GM04503 (cell line): ENCODE measurements around the gene KRTAP10-11.
"Not testable (repeated sequence)": the region's sequence is repeated elsewhere in the genome, so short reads cannot be mapped to it uniquely, and the experiment has no call there.

Source experiments
- DNase-seq: peaks from one replicate; pipeline ENCODE4 v3.0.0-alpha.2; 2012; ENCODE audit warnings: low read depth

The KRTAP10-11 gene

GRCh38 chr21:44615466-44615865, 30.7 kb upstream of the KRTAP10-11 start:
- DNase-seq, result no peak

GRCh38 chr21:44615911-44616590, 30.2 kb upstream of the KRTAP10-11 start:
- no peak for DNase-seq

GRCh38 chr21:44616591-44616926, 29.7 kb upstream of the KRTAP10-11 start:
- DNase-seq, result no peak

DNA sequence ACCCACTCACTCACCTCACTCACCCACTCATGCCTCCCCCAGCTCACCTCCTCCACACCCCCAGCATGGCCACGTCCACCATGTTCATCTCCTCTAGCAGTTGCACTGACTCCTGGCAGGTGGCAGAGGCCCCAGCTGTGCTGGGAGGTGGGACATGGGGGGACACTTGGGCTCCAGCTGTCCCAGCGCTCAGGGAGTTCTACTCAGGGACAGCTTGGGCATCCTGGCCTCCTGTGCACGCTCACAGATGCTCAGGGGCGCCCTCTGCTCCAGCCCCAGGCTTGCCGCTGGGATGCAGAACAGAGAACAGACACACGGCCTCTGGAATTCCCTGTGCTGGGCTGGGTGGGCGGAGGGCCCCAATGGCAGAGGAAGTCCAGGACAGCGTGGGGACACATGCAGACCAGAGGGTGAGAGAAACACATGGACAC, 29.1 kb upstream of the KRTAP10-11 start:
- DNase-seq, result no peak

DNA sequence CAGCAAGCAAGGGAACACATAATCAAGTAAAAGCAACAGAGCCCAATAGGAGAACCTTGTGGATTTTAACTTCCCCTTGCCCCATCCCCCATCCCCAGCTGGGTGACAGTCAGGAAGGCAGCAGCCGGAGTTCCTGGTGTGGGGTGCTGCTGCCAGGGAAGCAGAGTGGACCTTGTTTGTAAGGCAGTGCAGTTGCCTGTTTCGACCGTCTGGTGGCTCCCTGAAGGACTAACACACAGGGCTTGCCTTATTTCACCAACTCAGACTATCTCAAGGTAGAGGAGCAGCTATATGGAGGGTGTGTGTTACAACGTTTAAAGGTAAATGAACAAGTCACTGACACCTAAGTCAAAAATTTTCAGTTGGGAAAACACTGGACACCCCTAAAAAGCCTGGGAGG, 27.7 kb upstream of the KRTAP10-11 start:
- DNase-seq, result no peak

- DNase-seq, result no peak
Measured at GRCh38 chr21:44618909-44619308, 27.3 kb upstream of the KRTAP10-11 start.

DNA sequence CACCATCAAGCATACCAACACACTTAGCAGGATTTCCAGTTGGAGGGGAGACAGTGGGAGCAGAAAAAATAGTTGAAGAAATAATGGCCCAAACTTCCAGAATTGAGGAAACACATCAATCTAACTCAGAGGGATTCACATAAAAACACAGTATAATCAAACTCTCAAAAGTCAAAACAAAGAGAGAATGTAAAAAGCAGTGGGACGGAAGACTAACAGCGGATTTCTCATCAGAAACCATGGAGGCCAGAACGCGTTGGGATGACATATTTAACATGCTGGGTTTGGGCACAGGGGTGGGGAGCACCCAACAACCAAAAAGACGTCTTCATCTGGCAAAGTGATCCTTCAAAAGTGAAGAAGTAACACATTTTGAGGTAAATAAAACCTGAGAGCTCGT, 26.3 kb upstream of the KRTAP10-11 start:
- no peak for DNase-seq

DNA sequence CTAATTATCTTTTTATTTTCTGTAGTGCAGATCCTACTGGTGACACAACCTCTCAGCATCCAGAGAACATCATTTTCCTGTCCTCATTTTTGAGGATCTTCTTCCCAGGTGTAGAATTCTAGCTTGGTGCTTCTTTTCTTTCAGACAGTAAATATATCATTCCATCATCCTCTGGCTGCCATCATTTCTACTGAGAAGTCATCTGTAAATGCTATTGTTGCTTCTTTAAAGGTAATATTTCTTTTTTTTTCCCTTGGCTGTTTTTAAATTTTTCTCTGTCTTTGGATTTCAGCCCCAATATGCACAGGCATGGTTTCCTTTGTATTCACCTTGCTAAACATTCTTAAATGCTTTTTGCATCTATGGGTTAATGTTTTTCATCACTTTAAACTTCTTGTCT, 22.6 kb upstream of the KRTAP10-11 start:
- no peak for DNase-seq

GRCh38 chr21:44625756-44626155, 20.5 kb upstream of the KRTAP10-11 start:
- DNase-seq, result no peak

GRCh38 chr21:44626262-44626661, 20.0 kb upstream of the KRTAP10-11 start:
- no peak for DNase-seq

GRCh38 chr21:44626673-44627143, 19.5 kb upstream of the KRTAP10-11 start, which contains the start of gene KRTAP10-9:
Gene KRTAP10-9, plus strand, starts transcription at chr21:44627093. Its CDS starts 79 bp downstream, at chr21:44627172.
- DNase-seq, result no peak

DNA sequence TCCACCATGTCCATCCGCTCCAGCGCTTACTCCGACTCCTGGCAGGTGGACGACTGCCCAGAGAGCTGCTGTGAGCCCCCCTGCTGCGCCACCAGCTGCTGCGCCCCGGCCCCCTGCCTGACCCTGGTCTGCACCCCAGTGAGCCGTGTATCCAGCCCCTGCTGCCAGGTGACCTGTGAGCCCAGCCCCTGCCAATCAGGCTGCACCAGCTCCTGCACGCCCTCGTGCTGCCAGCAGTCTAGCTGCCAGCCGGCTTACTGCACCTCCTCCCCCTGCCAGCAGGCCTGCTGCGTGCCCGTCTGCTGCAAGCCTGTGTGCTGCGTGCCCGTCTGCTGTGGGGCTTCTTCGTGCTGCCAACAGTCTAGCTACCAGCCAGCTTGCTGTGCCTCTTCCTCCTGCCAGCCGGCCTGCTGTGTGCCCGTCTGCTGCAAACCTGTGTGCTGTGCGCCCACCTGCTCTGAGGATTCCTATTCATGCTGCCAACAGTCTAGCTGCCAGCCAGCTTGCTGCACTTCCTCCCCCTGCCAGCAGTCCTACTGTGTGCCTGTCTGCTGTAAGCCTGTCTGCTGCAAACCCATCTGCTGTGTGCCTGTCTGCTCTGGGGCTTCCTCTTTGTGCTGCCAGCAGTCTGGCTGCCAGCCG, 18.9 kb upstream of the KRTAP10-11 start:
- DNase-seq, result not testable (repeated sequence)

GRCh38 chr21:44627831-44628233, 18.4 kb upstream of the KRTAP10-11 start:
- not testable (repeated sequence) for DNase-seq

GRCh38 chr21:44628707-44629391, 17.4 kb upstream of the KRTAP10-11 start:
- DNase-seq, result no peak

- DNase-seq, result no peak
Measured at GRCh38 chr21:44630440-44630839, 15.8 kb upstream of the KRTAP10-11 start.

DNA sequence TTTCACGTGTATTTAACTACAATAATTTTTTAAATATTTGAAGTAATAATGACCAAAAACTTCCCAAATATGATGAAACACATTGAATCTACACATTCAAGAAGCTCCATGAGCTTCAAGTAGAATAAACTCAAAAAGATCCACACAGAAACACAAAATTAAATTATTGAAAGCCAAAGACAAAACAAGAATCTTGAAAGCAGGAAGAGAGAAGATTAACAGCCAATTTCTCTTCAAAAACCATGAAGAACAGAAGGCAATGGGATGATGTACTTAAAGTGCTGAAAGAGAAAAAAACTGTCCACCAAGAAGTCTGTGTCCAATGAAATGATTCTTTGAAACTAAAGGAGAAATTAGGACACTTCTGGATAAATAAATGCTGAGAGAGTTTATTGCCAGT, 14.1 kb upstream of the KRTAP10-11 start:
- DNase-seq, result no peak

DNA sequence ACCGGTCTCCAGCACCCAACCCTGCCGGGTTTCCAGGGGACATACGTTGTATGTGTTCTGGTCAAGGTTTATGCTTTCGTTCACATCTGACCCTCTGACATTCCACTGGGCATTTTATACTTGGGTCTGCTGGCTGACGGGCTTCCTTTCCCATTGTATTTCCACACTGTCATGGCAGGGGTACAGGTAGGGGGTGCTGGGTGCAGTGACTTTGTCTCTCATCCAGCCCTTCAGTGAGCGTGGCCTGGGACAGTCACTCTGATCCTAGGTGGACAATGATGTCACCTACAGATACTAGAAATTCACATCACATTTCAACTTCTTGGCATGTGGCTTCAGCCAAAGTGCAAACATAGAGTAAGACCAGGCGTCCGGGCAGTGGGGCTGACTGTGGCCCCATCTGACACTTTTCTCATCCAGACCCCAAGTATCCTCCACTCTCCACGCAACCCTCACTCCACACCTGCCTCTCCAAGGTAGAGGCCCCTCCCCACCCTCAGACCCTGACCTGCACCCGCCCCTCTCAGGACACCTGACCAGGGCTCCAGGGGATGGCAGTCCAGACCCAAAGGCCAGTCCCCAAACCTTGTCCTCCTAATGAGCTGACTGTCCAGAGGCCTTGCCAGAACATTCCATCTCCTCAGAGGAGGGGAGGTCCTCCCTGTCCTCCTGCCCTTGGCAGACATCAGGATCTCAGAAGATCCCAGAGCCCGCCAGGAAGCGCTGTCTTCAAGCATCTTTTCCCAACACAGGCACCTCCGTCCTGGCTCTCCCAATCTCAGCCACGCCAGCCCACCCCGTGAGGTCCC, 9.8 kb upstream of the KRTAP10-11 start:
- DNase-seq, result no peak

DNA sequence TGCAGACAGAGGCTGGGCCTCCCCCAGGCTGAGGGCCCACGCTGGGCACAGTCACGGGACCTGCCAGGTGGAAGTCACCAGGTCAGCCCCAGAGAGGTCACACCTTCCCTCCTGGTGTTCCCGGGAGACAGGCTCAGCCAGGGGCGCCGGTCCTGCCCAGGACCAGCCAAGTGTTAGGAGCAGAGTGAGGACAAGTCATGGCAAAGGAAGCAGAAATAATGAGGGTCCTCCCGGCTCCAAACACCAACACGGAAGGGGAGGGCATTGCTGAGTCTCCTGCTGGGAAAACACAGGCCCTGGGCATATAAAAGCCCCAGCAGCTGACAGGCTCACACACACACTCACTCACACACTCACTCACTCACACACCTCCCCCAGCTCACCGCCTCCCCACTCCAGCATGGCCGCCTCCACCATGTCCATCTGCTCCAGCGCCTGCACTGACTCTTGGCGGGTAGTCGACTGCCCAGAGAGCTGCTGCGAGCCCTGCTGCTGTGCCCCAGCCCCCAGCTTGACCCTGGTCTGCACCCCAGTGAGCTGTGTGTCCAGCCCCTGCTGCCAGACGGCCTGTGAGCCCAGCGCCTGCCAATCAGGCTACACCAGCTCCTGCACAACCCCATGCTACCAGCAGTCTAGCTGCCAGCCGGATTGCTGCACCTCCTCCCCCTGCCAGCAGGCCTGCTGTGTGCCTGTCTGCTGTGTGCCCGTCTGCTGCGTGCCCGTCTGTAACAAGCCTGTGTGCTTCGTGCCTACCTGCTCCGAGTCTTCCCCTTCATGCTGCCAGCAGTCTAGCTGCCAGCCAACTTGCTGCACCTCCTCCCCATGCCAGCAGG, 9.0 kb upstream of the KRTAP10-11 start, which contains the start of gene KRTAP10-10:
Gene KRTAP10-10 (plus strand): TSS at position 339 of the 833 bp plus-strand sequence. CDS start 62 bp downstream, at position 401.
- no peak for DNase-seq

GRCh38 chr21:44637851-44638348, 8.3 kb upstream of the KRTAP10-11 start:
- DNase-seq, result not testable (repeated sequence)

- not testable (repeated sequence) for DNase-seq
Measured at GRCh38 chr21:44638506-44639330, 7.5 kb upstream of the KRTAP10-11 start.
